Uterus (tissue), 2 donors: Measurements from ENCODE around the gene ZFPM1.

Experiments
- POLR2A ChIP-seq, 2 donors: fragments of 450-650 bp; IDR thresholded peaks; one replicate each; pipeline ENCODE4 v1.6.1; 2016; ENCODE audit warnings: antibody characterized with exemption in 2 of 2, mild to moderate bottlenecking in 1 of 2, moderate library complexity in 1 of 2
- TF ChIP-seq, protein P1 (sequence below), 4 experiments: fragments of 200-600 bp in 2 of 4; fragments of 450-650 bp in 2 of 4; sonication (generic) in 2 of 4; IDR thresholded peaks; one replicate each; pipeline ENCODE4 v1.5.1; 2016 to 2019; ENCODE audit warnings: antibody characterized with exemption in 4 of 4, mild to moderate bottlenecking in 2 of 4, moderate library complexity in 1 of 4

DNA sequence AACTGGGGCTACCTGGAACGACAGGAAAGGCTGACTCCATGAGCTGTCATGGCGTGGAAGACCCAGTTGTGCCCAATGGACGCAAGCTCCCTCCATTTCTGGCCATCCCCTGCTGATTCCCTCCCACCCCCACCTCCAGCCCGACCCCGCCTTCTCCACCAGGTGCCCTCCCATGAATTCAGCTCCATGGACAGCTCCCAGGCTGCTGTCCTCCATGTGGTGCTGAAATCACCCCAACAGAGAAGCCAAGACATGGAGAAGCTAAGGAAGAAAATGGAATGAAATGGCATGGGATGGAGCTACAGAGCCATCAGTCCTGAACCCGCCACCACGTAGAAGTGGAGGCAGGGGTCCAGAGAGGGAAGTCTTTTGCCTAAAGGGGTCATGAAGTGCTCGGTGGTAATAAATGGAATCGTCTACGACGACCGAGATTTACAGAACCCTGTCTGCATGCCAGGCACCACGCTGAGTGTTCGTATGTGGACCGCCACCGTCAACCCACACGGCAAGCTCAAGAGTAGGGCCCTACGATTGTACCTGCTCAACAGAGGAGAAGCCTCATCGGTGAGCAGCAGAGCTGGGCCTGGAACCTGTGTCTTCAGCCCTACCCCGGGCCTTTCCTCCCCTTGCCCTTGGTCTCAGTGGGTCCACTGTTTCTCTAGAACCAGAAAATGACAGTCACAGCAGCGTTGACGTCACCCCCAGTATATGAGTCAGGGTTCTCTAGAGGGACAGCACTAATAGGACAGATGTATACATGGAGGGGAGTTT is 107.8 kb downstream of the ZFPM1 start:
- TF ChIP-seq POLR2A (IDR thresholded peaks at IDR 0.05): no peak
- TF ChIP-seq, protein P1, sequence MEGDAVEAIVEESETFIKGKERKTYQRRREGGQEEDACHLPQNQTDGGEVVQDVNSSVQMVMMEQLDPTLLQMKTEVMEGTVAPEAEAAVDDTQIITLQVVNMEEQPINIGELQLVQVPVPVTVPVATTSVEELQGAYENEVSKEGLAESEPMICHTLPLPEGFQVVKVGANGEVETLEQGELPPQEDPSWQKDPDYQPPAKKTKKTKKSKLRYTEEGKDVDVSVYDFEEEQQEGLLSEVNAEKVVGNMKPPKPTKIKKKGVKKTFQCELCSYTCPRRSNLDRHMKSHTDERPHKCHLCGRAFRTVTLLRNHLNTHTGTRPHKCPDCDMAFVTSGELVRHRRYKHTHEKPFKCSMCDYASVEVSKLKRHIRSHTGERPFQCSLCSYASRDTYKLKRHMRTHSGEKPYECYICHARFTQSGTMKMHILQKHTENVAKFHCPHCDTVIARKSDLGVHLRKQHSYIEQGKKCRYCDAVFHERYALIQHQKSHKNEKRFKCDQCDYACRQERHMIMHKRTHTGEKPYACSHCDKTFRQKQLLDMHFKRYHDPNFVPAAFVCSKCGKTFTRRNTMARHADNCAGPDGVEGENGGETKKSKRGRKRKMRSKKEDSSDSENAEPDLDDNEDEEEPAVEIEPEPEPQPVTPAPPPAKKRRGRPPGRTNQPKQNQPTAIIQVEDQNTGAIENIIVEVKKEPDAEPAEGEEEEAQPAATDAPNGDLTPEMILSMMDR (IDR thresholded peaks at IDR 0.05): no peak
